HEK293 (cell line): ENCODE data around the gene GTPBP6.

ENCODE experiments used
- CTCF ChIA-PET: fragments of 350-600 bp; formaldehyde crosslinking; extraction: SDS; loops from one replicate; lab custom pipeline; 2021; ENCODE audit warnings: antibody characterized with exemption; lab: Yijun Ruan, JAX
- POLR2A ChIA-PET: fragments of 300-600 bp; formaldehyde crosslinking; extraction: SDS; loops from one replicate; lab custom pipeline; 2020; ENCODE audit warnings: antibody characterized with exemption, inconsistent platforms; lab: Yijun Ruan, JAX
- H3K27ac ChIP-seq: fragments of 200-500 bp; sonication (Bioruptor generic); 2 replicates; pipeline ENCODE4 v1.5.1; 2014; ENCODE audit warnings: low read depth, low read length, control low read depth, inconsistent platforms; ENCODE audit errors: extremely low read depth
- H3K36me3 ChIP-seq, 2 experiments: fragments of 200-500 bp in 1 of 2; sonication (Bioruptor generic) in 1 of 2; 1 replicate in 1 of 2; 2 replicates in 1 of 2; pipeline ENCODE4 v1.5.1; 2014 to 2017; ENCODE audit warnings: inconsistent platforms in 2 of 2, low read length in 2 of 2; ENCODE audit not compliant: control insufficient read depth in 2 of 2, insufficient read depth in 1 of 2
- H3K4me1 ChIP-seq: fragments of 200-500 bp; sonication (Bioruptor generic); 2 replicates; pipeline ENCODE4 v1.5.1; 2014; ENCODE audit warnings: mild to moderate bottlenecking, low read length, inconsistent platforms; ENCODE audit not compliant: control insufficient read depth, insufficient read depth
- H3K4me3 ChIP-seq: 2 replicates; pipeline ENCODE4 v1.5.1; 2011; ENCODE audit warnings: low read depth, mild to moderate bottlenecking, control low read depth, low read length, moderate library complexity
- H3K9me3 ChIP-seq: fragments of 200-500 bp; sonication (Bioruptor generic); 2 replicates; pipeline ENCODE4 v1.5.1; 2014; ENCODE audit warnings: low read depth, low read length, inconsistent platforms; ENCODE audit not compliant: control insufficient read depth, insufficient read depth
- HOXA7 ChIP-seq: sonication (generic); formaldehyde crosslinking; IDR thresholded peaks from 2 replicates; pipeline ENCODE4 v1.8.1; 2022; ENCODE audit warnings: missing genetic modification reagents, borderline replicate concordance
- IKZF3 ChIP-seq: fragments of 450-650 bp; IDR thresholded peaks from 2 replicates; pipeline ENCODE4 v1.5.0; 2018; ENCODE audit warnings: missing biosample characterization, mild to moderate bottlenecking, missing genetic modification characterization, moderate library complexity
- KLF1 ChIP-seq: fragments of 450-650 bp; formaldehyde crosslinking; IDR thresholded peaks from 2 replicates; pipeline ENCODE4 v1.5.1; 2016; ENCODE audit warnings: missing biosample characterization, missing genetic modification characterization
- MZF1 ChIP-seq: fragments of 450-650 bp; formaldehyde crosslinking; IDR thresholded peaks from 2 replicates; pipeline ENCODE4 v1.5.1; 2017; ENCODE audit warnings: missing biosample characterization, missing genetic modification characterization, borderline replicate concordance
- RBAK ChIP-seq: fragments of 450-650 bp; formaldehyde crosslinking; IDR thresholded peaks from 2 replicates; pipeline ENCODE4 v1.5.1; 2016; ENCODE audit warnings: missing biosample characterization, missing genetic modification characterization
- TRIM28 ChIP-seq: IDR thresholded peaks from 2 replicates; pipeline ENCODE4 v1.6.1; 2011; ENCODE audit warnings: low read length, control low read depth, borderline replicate concordance
- ZBTB17 ChIP-seq: fragments of 450-650 bp; formaldehyde crosslinking; IDR thresholded peaks from 2 replicates; pipeline ENCODE4 v1.5.1; 2016; ENCODE audit warnings: missing biosample characterization, missing genetic modification characterization
- ZBTB21 ChIP-seq: fragments of 450-650 bp; formaldehyde crosslinking; IDR thresholded peaks from 2 replicates; pipeline ENCODE4 v1.5.1; 2017; ENCODE audit warnings: missing biosample characterization, missing genetic modification characterization
- ZEB2 ChIP-seq: fragments of 450-650 bp; formaldehyde crosslinking; IDR thresholded peaks from 2 replicates; pipeline ENCODE4 v1.5.1; 2016; ENCODE audit warnings: missing biosample characterization, missing genetic modification characterization
- ZNF112 ChIP-seq: fragments of 450-650 bp; formaldehyde crosslinking; IDR thresholded peaks from 2 replicates; pipeline ENCODE4 v1.5.0; 2017; ENCODE audit warnings: missing biosample characterization, missing genetic modification characterization
- ZNF169 ChIP-seq: fragments of 450-650 bp; formaldehyde crosslinking; IDR thresholded peaks from 2 replicates; pipeline ENCODE4 v1.5.1; 2016; ENCODE audit warnings: missing biosample characterization, missing genetic modification characterization
- ZNF175 ChIP-seq: fragments of 450-650 bp; formaldehyde crosslinking; IDR thresholded peaks from 2 replicates; pipeline ENCODE4 v1.5.1; 2016; ENCODE audit warnings: missing biosample characterization, missing genetic modification characterization
- ZNF23 ChIP-seq: fragments of 450-650 bp; formaldehyde crosslinking; IDR thresholded peaks from 2 replicates; pipeline ENCODE4 v1.5.1; 2016; ENCODE audit warnings: missing biosample characterization, missing genetic modification characterization, borderline replicate concordance
- ZNF341 ChIP-seq: fragments of 450-650 bp; formaldehyde crosslinking; IDR thresholded peaks from 2 replicates; pipeline ENCODE4; 2016; ENCODE audit warnings: low read depth, missing biosample characterization, missing genetic modification characterization
- ZNF544 ChIP-seq: fragments of 450-650 bp; formaldehyde crosslinking; IDR thresholded peaks from 2 replicates; pipeline ENCODE4 v1.5.0; 2017; ENCODE audit warnings: missing biosample characterization, missing genetic modification characterization
- ZNF548 ChIP-seq: fragments of 450-650 bp; formaldehyde crosslinking; IDR thresholded peaks from 2 replicates; pipeline ENCODE4 v1.5.1; 2016; ENCODE audit warnings: missing biosample characterization, missing genetic modification characterization
- ZNF561 ChIP-seq: fragments of 450-650 bp; IDR thresholded peaks from 2 replicates; pipeline ENCODE4 v1.5.1; 2018; ENCODE audit warnings: missing biosample characterization, missing genetic modification characterization, borderline replicate concordance
- ZNF658 ChIP-seq: fragments of 450-650 bp; formaldehyde crosslinking; IDR thresholded peaks from 2 replicates; pipeline ENCODE4; 2016; ENCODE audit warnings: missing biosample characterization, missing genetic modification characterization
- ZNF701 ChIP-seq: fragments of 450-650 bp; formaldehyde crosslinking; IDR thresholded peaks from 2 replicates; pipeline ENCODE4 v1.5.1; 2016; ENCODE audit warnings: missing biosample characterization, missing genetic modification characterization
- ZNF830 ChIP-seq: fragments of 450-650 bp; IDR thresholded peaks from 2 replicates; pipeline ENCODE4 v1.5.0; 2018; ENCODE audit warnings: missing biosample characterization, missing genetic modification characterization, low read depth, mild to moderate bottlenecking, moderate library complexity
- TF ChIP-seq, protein P1 (sequence below): fragments of 450-650 bp; formaldehyde crosslinking; IDR thresholded peaks from 2 replicates; pipeline ENCODE4 v1.5.1; 2016; ENCODE audit warnings: missing biosample characterization, missing genetic modification characterization
- TF ChIP-seq, protein P2 (sequence below): fragments of 450-650 bp; formaldehyde crosslinking; optimal IDR thresholded peaks from 2 replicates; pipeline ENCODE3; 2016; ENCODE audit warnings: missing biosample characterization, mild to moderate bottlenecking, missing genetic modification characterization
- TF ChIP-seq, protein P3 (sequence below): fragments of 450-650 bp; formaldehyde crosslinking; IDR thresholded peaks from 2 replicates; pipeline ENCODE4 v1.5.1; 2016; ENCODE audit warnings: missing biosample characterization, missing genetic modification characterization, borderline replicate concordance

GTPBP6 gene

DNA sequence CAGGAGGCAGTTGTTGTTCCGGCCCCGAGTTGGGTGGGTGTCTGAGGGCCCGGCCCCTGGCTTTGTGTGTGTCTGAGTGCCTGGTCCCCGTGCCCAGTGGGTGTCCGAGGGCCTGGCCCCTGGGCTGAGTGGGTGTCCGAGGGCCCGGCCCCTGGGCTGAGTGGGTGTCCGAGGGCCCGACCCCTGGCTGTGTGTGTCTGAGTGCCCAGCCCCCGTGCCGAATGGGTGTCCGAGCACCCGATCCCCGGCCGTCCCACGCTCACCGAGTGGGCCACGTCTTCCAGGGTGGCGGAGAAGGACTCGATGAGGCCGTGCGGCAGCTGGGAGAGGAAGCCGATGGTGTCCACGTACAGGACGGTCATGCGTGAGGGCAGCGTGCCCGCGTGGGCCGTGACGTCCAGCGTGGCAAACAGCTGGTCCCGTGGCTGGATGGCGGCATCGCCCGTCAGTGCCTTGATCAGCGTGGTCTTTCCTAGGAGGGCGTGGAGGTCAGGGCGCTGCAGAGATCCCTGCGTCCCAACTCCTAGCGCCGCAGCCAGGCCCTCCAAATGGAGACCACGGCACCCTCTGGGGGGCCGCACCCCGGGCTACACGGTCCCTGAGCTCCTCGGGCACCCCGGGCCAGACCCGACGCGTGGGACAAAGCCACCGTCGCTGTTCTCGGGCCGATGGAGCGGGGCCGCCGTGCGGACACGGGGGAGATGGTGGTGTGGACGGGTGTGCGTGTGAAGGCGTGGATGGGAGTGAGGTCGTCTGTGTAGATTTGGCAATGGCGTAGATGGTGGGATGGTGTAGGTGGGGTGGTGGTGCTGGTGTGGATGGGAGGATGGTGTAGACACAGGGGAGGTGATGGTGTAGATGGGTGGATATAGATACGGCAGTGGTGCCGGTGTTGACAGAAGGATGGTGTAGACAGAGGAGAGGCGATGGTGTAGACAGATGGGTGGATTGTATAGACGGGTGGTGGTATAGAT, 7.2 kb downstream of the GTPBP6 start (continued):
- TF ChIP-seq ZNF175 (tag by site-specific recombination): no peak
- TF ChIP-seq ZNF548 (tag by site-specific recombination): no peak
- no peak for TF ChIP-seq ZNF341
- no peak for TF ChIP-seq KLF1 (tag by site-specific recombination)
- TF ChIP-seq TRIM28: no peak
- no peak for TF ChIP-seq ZNF830 (tag by site-specific recombination)
- no peak for TF ChIP-seq ZNF561 (tag by site-specific recombination)
- TF ChIP-seq ZNF23 (tag by site-specific recombination): no peak

DNA sequence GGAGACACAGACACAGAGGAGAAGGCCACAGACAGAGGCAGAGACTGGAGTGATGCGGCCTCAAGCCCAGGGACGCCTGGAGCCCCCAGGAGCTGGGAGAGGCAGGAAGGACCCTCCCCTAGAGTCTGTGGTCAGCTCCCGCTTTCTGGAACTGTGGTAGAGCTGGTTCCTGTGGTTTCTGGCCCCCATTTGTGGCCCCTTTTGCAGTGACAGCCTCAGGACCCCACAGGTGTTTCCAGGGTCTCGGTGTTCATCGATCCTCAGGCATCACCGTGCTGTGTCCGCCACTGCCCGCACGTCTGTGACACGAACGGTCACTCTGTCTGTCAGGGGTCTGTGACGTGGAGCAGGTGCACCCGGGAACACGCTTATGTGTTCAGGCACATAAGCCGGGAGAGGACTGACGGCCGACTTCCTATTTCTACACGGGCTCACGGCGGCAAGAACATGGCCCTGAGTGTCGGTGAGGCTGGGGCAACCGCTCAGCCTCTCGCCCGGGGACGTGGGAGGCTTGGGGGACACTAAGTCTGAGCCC, 7.9 kb downstream of the GTPBP6 start:
- Histone ChIP-seq H3K9me3 (no peaks in the 10 kb centered on the region), H3K27ac (no peak overlapping the region), H3K4me3 (no peak overlapping the region), H3K4me1 (no peaks in the 10 kb centered on the region), H3K36me3 (peaks cover 23 to 80% of the 10 kb centered on the region in 2 experiments)
- TF ChIP-seq ZNF701: no peak
- no peak for TF ChIP-seq IKZF3
- TF ChIP-seq, protein P1, sequence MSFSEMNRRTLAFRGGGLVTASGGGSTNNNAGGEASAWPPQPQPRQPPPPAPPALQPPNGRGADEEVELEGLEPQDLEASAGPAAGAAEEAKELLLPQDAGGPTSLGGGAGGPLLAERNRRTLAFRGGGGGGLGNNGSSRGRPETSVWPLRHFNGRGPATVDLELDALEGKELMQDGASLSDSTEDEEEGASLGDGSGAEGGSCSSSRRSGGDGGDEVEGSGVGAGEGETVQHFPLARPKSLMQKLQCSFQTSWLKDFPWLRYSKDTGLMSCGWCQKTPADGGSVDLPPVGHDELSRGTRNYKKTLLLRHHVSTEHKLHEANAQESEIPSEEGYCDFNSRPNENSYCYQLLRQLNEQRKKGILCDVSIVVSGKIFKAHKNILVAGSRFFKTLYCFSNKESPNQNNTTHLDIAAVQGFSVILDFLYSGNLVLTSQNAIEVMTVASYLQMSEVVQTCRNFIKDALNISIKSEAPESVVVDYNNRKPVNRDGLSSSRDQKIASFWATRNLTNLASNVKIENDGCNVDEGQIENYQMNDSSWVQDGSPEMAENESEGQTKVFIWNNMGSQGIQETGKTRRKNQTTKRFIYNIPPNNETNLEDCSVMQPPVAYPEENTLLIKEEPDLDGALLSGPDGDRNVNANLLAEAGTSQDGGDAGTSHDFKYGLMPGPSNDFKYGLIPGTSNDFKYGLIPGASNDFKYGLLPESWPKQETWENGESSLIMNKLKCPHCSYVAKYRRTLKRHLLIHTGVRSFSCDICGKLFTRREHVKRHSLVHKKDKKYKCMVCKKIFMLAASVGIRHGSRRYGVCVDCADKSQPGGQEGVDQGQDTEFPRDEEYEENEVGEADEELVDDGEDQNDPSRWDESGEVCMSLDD (tag by site-specific recombination): no peak
- no peak for TF ChIP-seq RBAK (tag by site-specific recombination)
- TF ChIP-seq MZF1: no peak
- TF ChIP-seq ZBTB17 (tag by site-specific recombination): no peak
- TF ChIP-seq ZNF544 (tag by site-specific recombination): no peak
- no peak for TF ChIP-seq ZEB2 (tag by site-specific recombination)
- TF ChIP-seq ZBTB21 (tag by site-specific recombination): no peak
- TF ChIP-seq ZNF169 (tag by site-specific recombination): no peak
- no peak for TF ChIP-seq HOXA7
- no peak for TF ChIP-seq ZNF112
- TF ChIP-seq, protein P2, sequence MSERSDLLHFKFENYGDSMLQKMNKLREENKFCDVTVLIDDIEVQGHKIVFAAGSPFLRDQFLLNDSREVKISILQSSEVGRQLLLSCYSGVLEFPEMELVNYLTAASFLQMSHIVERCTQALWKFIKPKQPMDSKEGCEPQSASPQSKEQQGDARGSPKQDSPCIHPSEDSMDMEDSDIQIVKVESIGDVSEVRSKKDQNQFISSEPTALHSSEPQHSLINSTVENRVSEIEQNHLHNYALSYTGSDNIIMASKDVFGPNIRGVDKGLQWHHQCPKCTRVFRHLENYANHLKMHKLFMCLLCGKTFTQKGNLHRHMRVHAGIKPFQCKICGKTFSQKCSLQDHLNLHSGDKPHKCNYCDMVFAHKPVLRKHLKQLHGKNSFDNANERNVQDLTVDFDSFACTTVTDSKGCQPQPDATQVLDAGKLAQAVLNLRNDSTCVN (tag by site-specific recombination): no peak
- TF ChIP-seq, protein P3, sequence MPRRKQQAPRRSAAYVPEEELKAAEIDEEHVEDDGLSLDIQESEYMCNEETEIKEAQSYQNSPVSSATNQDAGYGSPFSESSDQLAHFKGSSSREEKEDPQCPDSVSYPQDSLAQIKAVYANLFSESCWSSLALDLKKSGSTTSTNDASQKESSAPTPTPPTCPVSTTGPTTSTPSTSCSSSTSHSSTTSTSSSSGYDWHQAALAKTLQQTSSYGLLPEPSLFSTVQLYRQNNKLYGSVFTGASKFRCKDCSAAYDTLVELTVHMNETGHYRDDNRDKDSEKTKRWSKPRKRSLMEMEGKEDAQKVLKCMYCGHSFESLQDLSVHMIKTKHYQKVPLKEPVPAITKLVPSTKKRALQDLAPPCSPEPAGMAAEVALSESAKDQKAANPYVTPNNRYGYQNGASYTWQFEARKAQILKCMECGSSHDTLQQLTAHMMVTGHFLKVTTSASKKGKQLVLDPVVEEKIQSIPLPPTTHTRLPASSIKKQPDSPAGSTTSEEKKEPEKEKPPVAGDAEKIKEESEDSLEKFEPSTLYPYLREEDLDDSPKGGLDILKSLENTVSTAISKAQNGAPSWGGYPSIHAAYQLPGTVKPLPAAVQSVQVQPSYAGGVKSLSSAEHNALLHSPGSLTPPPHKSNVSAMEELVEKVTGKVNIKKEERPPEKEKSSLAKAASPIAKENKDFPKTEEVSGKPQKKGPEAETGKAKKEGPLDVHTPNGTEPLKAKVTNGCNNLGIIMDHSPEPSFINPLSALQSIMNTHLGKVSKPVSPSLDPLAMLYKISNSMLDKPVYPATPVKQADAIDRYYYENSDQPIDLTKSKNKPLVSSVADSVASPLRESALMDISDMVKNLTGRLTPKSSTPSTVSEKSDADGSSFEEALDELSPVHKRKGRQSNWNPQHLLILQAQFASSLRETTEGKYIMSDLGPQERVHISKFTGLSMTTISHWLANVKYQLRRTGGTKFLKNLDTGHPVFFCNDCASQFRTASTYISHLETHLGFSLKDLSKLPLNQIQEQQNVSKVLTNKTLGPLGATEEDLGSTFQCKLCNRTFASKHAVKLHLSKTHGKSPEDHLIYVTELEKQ (tag by site-specific recombination): no peak
- TF ChIP-seq ZNF658 (tag by site-specific recombination): no peak
- ChIA-PET POLR2A (no interaction called here), CTCF (no interaction called here)
